ENCODE measurements around the gene AGAP1. TPM values are rescaled to one million over a fixed set of nuclear protein-coding genes. Genes with fewer than 3 reads are reported as not detected.

AGAP1 gene
- total RNA-seq, 1 donor from 2014 or later = 46.3 TPM

GRCh38 chr2:235554936-235555335 is 61.1 kb downstream of the AGAP1 start:
- Mint-ChIP-seq H3K27me3 (no peaks in the 10 kb centered on the region), H3K36me3 (no peaks in the 10 kb centered on the region), H3K9me3 (no peaks in the 10 kb centered on the region), H3K4me3 (no peak overlapping the region), H3K4me1 (ENCODE audit: unreplicated experiment) (peaks cover 40% of the 10 kb centered on the region), H3K27ac (peak overlapping the region; percentile 36)
- no peak for TF ChIP-seq CTCF (conservative IDR thresholded peaks at IDR 0.05)
- DNase-seq (ENCODE audit: extremely low spot score, unreplicated experiment) = no peak

GRCh38 chr2:235555371-235555770 is 61.5 kb downstream of the AGAP1 start:
- no peak for DNase-seq (ENCODE audit: extremely low spot score, unreplicated experiment)
- TF ChIP-seq CTCF (conservative IDR thresholded peaks at IDR 0.05) = no peak
- Mint-ChIP-seq H3K27me3 (no peaks in the 10 kb centered on the region), H3K4me1 (ENCODE audit: unreplicated experiment) (peaks cover 45% of the 10 kb centered on the region), H3K36me3 (no peaks in the 10 kb centered on the region), H3K9me3 (no peaks in the 10 kb centered on the region), H3K27ac (peak overlapping the region; percentile 36), H3K4me3 (peak overlapping the region; percentile 3)

GRCh38 chr2:235556086-235556485 is 62.2 kb downstream of the AGAP1 start:
- no peaks in the 10 kb centered on the region for H3K9me3 Mint-ChIP-seq
- no peak overlapping the region for H3K4me3 Mint-ChIP-seq
- TF ChIP-seq CTCF (conservative IDR thresholded peaks at IDR 0.05) = no peak
- no peaks in the 10 kb centered on the region for H3K36me3 Mint-ChIP-seq
- H3K27ac Mint-ChIP-seq = no peak overlapping the region
- peaks cover 52% of the 10 kb centered on the region for H3K4me1 Mint-ChIP-seq (ENCODE audit: unreplicated experiment)
- no peaks in the 10 kb centered on the region for H3K27me3 Mint-ChIP-seq
- no peak for DNase-seq (ENCODE audit: extremely low spot score, unreplicated experiment)

- no peak overlapping the region for H3K4me3 Mint-ChIP-seq
- peaks cover 55% of the 10 kb centered on the region for H3K4me1 Mint-ChIP-seq (ENCODE audit: unreplicated experiment)
- no peaks in the 10 kb centered on the region for H3K27me3 Mint-ChIP-seq
- no peak for TF ChIP-seq CTCF (conservative IDR thresholded peaks at IDR 0.05)
- H3K27ac Mint-ChIP-seq = no peak overlapping the region
- no peaks in the 10 kb centered on the region for H3K9me3 Mint-ChIP-seq
- DNase-seq (ENCODE audit: extremely low spot score, unreplicated experiment) = no peak
- H3K36me3 Mint-ChIP-seq = no peaks in the 10 kb centered on the region
These were observed 63.1 kb downstream of the AGAP1 start for GRCh38 chr2:235556901-235557300.

GRCh38 chr2:235557903-235558302 is 64.1 kb downstream of the AGAP1 start:
- Mint-ChIP-seq H3K9me3 (no peaks in the 10 kb centered on the region), H3K4me3 (no peak overlapping the region), H3K27ac (no peak overlapping the region), H3K27me3 (no peaks in the 10 kb centered on the region), H3K36me3 (no peaks in the 10 kb centered on the region), H3K4me1 (ENCODE audit: unreplicated experiment) (peaks cover 52% of the 10 kb centered on the region)
- no peak for TF ChIP-seq CTCF (conservative IDR thresholded peaks at IDR 0.05)
- no peak for DNase-seq (ENCODE audit: extremely low spot score, unreplicated experiment)

GRCh38 chr2:235558572-235558971 is 64.7 kb downstream of the AGAP1 start:
- H3K4me1 Mint-ChIP-seq (ENCODE audit: unreplicated experiment) = peaks cover 51% of the 10 kb centered on the region

More at GRCh38 chr2:235558572-235558971, 64.7 kb downstream of the AGAP1 start:
- H3K27me3 Mint-ChIP-seq = no peaks in the 10 kb centered on the region
- DNase-seq (ENCODE audit: extremely low spot score, unreplicated experiment) = no peak
- TF ChIP-seq CTCF (conservative IDR thresholded peaks at IDR 0.05) = no peak
- no peak overlapping the region for H3K27ac Mint-ChIP-seq
- H3K9me3 Mint-ChIP-seq = no peaks in the 10 kb centered on the region
- H3K4me3 Mint-ChIP-seq = no peak overlapping the region
- H3K36me3 Mint-ChIP-seq = no peaks in the 10 kb centered on the region

All from type B pancreatic cell (in vitro differentiated cells).